ENCODE measurements around the gene PDK1. TPM values are rescaled to one million over a fixed set of nuclear protein-coding genes. Genes with fewer than 3 reads are reported as not detected.

The PDK1 gene
- 10 to 100 TPM; 56.8 to 85.5 TPM for total RNA-seq

GRCh38 chr2:172555522-172556283 lies at the start of gene PDK1:
PDK1 (plus strand) TSS chr2:172556090; CDS start chr2:172556151, 61 bp downstream.
- intact Hi-C loops (cut with DNase I, micrococcal nuclease): loop anchor here (1.0 to 5.0 kb wide), 12 partner anchors 127 to 1932 kb away; partner anchors contain the start of genes DCAF17 (in 1 of the 2), DLX2 (in 1 of the 2), DYNC1I2 (in 1 of the 2) and GORASP2 (in 1 of the 2)
- peak within 1 kb of the TSS; percentile 88 for H3K4me3 Mint-ChIP-seq
- peak; percentile 96 for DNase-seq
- H3K9me3 Mint-ChIP-seq (ENCODE audit: low read depth): no peaks in the 10 kb centered on the region
- H3K36me3 Mint-ChIP-seq (ENCODE audit: low read depth): peaks cover 39% of the 10 kb centered on the region
- peaks cover 57% of the 10 kb centered on the region for H3K4me1 Mint-ChIP-seq
- peaks cover 6% of the 10 kb centered on the region for H3K27me3 Mint-ChIP-seq
- H3K27ac Mint-ChIP-seq: peak within 1 kb of the TSS; percentile 95
- POLR2A ChIA-PET: interaction anchor here (0.5 to 0.6 kb wide), 2 partner anchors 14 to 86 kb away, joined by 4 to 8 read pairs; no protein-coding TSS in a partner anchor
- CTCF ChIA-PET: no interaction called here
- ATAC-seq: peak; percentile 89

GRCh38 chr2:172507199-172507598 lies 48.7 kb upstream of the PDK1 start:
- Mint-ChIP-seq H3K36me3 (ENCODE audit: low read depth) (peaks cover 42% of the 10 kb centered on the region), H3K4me1 (peaks cover 21% of the 10 kb centered on the region), H3K27me3 (no peaks in the 10 kb centered on the region), H3K27ac (no peak overlapping the region), H3K9me3 (ENCODE audit: low read depth) (peaks cover 11% of the 10 kb centered on the region), H3K4me3 (no peak overlapping the region)
- ATAC-seq (no peak), DNase-seq (no peak)
- intact Hi-C loops (cut with DNase I, micrococcal nuclease): no loop called here
- POLR2A ChIA-PET: no interaction called here
- CTCF ChIA-PET: no interaction called here

- CTCF ChIA-PET: no interaction called here
- intact Hi-C loops (cut with DNase I, micrococcal nuclease): no loop called here
- no peak overlapping the region for H3K4me3 Mint-ChIP-seq
These were observed 45.8 kb upstream of the PDK1 start for GRCh38 chr2:172510088-172510487.

GRCh38 chr2:172510548-172510947 lies 45.3 kb upstream of the PDK1 start:
- DNase-seq (no peak), ATAC-seq (no peak)
- H3K4me3 Mint-ChIP-seq: no peak overlapping the region
- ChIA-PET POLR2A (no interaction called here), CTCF (no interaction called here)
- H3K9me3 Mint-ChIP-seq (ENCODE audit: low read depth): peaks cover 24% of the 10 kb centered on the region
- H3K27ac Mint-ChIP-seq: peak overlapping the region; percentile 27
- H3K36me3 Mint-ChIP-seq (ENCODE audit: low read depth): peaks cover 45% of the 10 kb centered on the region
- intact Hi-C loops (cut with DNase I, micrococcal nuclease): no loop called here
- H3K27me3 Mint-ChIP-seq: no peaks in the 10 kb centered on the region
- peaks cover 18% of the 10 kb centered on the region for H3K4me1 Mint-ChIP-seq

More at GRCh38 chr2:172510088-172510487, 45.8 kb upstream of the PDK1 start:
- H3K9me3 Mint-ChIP-seq (ENCODE audit: low read depth): peaks cover 24% of the 10 kb centered on the region
- DNase-seq (no peak), ATAC-seq (no peak)
- POLR2A ChIA-PET: no interaction called here
- H3K27ac Mint-ChIP-seq: peak overlapping the region; percentile 27
- peaks cover 18% of the 10 kb centered on the region for H3K4me1 Mint-ChIP-seq
- peaks cover 45% of the 10 kb centered on the region for H3K36me3 Mint-ChIP-seq (ENCODE audit: low read depth)
- H3K27me3 Mint-ChIP-seq: no peaks in the 10 kb centered on the region

- Mint-ChIP-seq H3K4me1 (peaks cover 18% of the 10 kb centered on the region), H3K36me3 (ENCODE audit: low read depth) (peaks cover 32% of the 10 kb centered on the region), H3K4me3 (no peak overlapping the region), H3K27me3 (no peaks in the 10 kb centered on the region), H3K27ac (no peak overlapping the region), H3K9me3 (ENCODE audit: low read depth) (peaks cover 24% of the 10 kb centered on the region)
- no peak for ATAC-seq
- POLR2A ChIA-PET: no interaction called here
- no peak for DNase-seq
- CTCF ChIA-PET: no interaction called here
- intact Hi-C loops (cut with DNase I, micrococcal nuclease): no loop called here
These were observed 42.9 kb upstream of the PDK1 start for GRCh38 chr2:172512810-172513523.

- no peak for ATAC-seq
- H3K9me3 Mint-ChIP-seq (ENCODE audit: low read depth): peaks cover 24% of the 10 kb centered on the region
- peaks cover 27% of the 10 kb centered on the region for H3K36me3 Mint-ChIP-seq (ENCODE audit: low read depth)
- no peaks in the 10 kb centered on the region for H3K27me3 Mint-ChIP-seq
- no peak for DNase-seq
- peaks cover 18% of the 10 kb centered on the region for H3K4me1 Mint-ChIP-seq
- H3K4me3 Mint-ChIP-seq: no peak overlapping the region
- intact Hi-C loops (cut with DNase I, micrococcal nuclease): no loop called here
- H3K27ac Mint-ChIP-seq: no peak overlapping the region
- ChIA-PET POLR2A (no interaction called here), CTCF (interaction anchor here (0.6 kb wide), 1 partner anchor 61 kb away, joined by 3 read pairs; no protein-coding TSS in a partner anchor)
These were observed 42.4 kb upstream of the PDK1 start for GRCh38 chr2:172513524-172513900.

- Mint-ChIP-seq H3K9me3 (ENCODE audit: low read depth) (peaks cover 25% of the 10 kb centered on the region), H3K36me3 (ENCODE audit: low read depth) (peaks cover 30% of the 10 kb centered on the region), H3K27ac (no peak overlapping the region), H3K4me1 (peaks cover 16% of the 10 kb centered on the region), H3K27me3 (no peaks in the 10 kb centered on the region), H3K4me3 (no peak overlapping the region)
- CTCF ChIA-PET: interaction anchor here (0.6 kb wide), 1 partner anchor 61 kb away, joined by 3 read pairs; no protein-coding TSS in a partner anchor
- intact Hi-C loops (cut with DNase I, micrococcal nuclease): no loop called here
- no peak for ATAC-seq
- DNase-seq: no peak
- POLR2A ChIA-PET: no interaction called here
These were observed 41.8 kb upstream of the PDK1 start for GRCh38 chr2:172513935-172514586.

- DNase-seq (no peak), ATAC-seq (no peak)
- peaks cover 4% of the 10 kb centered on the region for H3K4me1 Mint-ChIP-seq
- POLR2A ChIA-PET: no interaction called here
- intact Hi-C loops (cut with DNase I, micrococcal nuclease): no loop called here
- CTCF ChIA-PET: no interaction called here
- H3K36me3 Mint-ChIP-seq (ENCODE audit: low read depth): peaks cover 30% of the 10 kb centered on the region
- no peak overlapping the region for H3K4me3 Mint-ChIP-seq
- H3K27ac Mint-ChIP-seq: no peak overlapping the region
- H3K9me3 Mint-ChIP-seq (ENCODE audit: low read depth): peaks cover 26% of the 10 kb centered on the region
- no peaks in the 10 kb centered on the region for H3K27me3 Mint-ChIP-seq
These were observed 39.6 kb upstream of the PDK1 start for GRCh38 chr2:172516299-172516698.

GRCh38 chr2:172518995-172519394 lies 36.9 kb upstream of the PDK1 start:
- intact Hi-C loops (cut with DNase I, micrococcal nuclease): no loop called here
- no peak for ATAC-seq
- H3K27me3 Mint-ChIP-seq: no peaks in the 10 kb centered on the region
- H3K4me1 Mint-ChIP-seq: no peaks in the 10 kb centered on the region
- ChIA-PET CTCF (no interaction called here), POLR2A (no interaction called here)
- peaks cover 9% of the 10 kb centered on the region for H3K9me3 Mint-ChIP-seq (ENCODE audit: low read depth)
- H3K4me3 Mint-ChIP-seq: no peak overlapping the region
- H3K27ac Mint-ChIP-seq: no peak overlapping the region
- peaks cover 13% of the 10 kb centered on the region for H3K36me3 Mint-ChIP-seq (ENCODE audit: low read depth)
- no peak for DNase-seq

- Mint-ChIP-seq H3K9me3 (ENCODE audit: low read depth) (peaks cover 13% of the 10 kb centered on the region), H3K4me3 (no peak overlapping the region), H3K27me3 (no peaks in the 10 kb centered on the region), H3K36me3 (ENCODE audit: low read depth) (peaks cover 17% of the 10 kb centered on the region), H3K27ac (no peak overlapping the region), H3K4me1 (no peaks in the 10 kb centered on the region)
- CTCF ChIA-PET: no interaction called here
- POLR2A ChIA-PET: no interaction called here
- intact Hi-C loops (cut with DNase I, micrococcal nuclease): no loop called here
- ATAC-seq (no peak), DNase-seq (no peak)
These were observed 30.3 kb upstream of the PDK1 start for GRCh38 chr2:172525601-172526000.

GRCh38 chr2:172531309-172531708 lies 24.6 kb upstream of the PDK1 start:
- POLR2A ChIA-PET: no interaction called here
- peaks cover 45% of the 10 kb centered on the region for H3K36me3 Mint-ChIP-seq (ENCODE audit: low read depth)
- peaks cover 26% of the 10 kb centered on the region for H3K9me3 Mint-ChIP-seq (ENCODE audit: low read depth)
- H3K27me3 Mint-ChIP-seq: no peaks in the 10 kb centered on the region
- no peak for DNase-seq
- H3K27ac Mint-ChIP-seq: no peak overlapping the region
- H3K4me3 Mint-ChIP-seq: no peak overlapping the region
- CTCF ChIA-PET: no interaction called here
- ATAC-seq: no peak
- intact Hi-C loops (cut with DNase I, micrococcal nuclease): no loop called here
- no peaks in the 10 kb centered on the region for H3K4me1 Mint-ChIP-seq

All from activated CD4-positive, alpha-beta T cell treated with anti-CD3 and anti-CD28 coated beads for 36 hours (primary cell).